ENCODE measurements around the gene ASAP2.

Gene ASAP2

DNA sequence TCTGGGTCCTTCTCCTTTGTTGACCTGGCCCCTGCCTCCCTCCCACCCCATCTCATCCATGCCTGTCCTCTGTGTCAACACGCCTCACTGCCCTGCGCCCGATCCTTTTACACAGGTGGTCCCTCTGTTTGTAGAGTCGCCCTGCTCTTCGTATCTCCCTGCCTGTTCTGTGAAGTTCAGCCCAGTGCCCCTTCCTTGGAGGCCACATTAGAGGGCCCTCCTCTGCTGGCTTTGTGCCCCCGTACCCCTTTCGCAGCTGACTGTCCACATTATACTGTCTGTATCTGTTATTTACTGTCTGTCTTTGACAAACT lies 25.5 kb downstream of the ASAP2 start:
- DNase-seq = no peak

DNA sequence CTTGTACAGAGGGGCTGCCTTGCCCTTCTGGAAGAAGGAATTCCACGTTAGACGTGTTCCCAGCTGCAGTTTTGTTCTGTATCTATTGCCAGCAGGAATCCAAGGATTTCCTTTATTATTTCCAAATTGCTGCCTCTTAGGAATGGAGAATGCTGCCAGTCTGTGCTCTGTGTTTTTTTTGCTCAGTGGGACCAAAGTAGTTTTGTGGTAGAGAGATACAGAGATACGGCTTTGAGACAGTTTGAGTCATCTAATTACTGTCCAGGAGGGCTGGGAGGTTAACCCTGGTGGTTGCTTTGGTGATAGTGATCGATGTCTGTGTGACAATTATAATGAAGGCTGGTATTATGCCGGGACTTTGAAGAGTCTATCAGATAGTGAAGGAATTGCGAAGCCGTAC lies 26.3 kb downstream of the ASAP2 start:
- no peak for DNase-seq

DNA sequence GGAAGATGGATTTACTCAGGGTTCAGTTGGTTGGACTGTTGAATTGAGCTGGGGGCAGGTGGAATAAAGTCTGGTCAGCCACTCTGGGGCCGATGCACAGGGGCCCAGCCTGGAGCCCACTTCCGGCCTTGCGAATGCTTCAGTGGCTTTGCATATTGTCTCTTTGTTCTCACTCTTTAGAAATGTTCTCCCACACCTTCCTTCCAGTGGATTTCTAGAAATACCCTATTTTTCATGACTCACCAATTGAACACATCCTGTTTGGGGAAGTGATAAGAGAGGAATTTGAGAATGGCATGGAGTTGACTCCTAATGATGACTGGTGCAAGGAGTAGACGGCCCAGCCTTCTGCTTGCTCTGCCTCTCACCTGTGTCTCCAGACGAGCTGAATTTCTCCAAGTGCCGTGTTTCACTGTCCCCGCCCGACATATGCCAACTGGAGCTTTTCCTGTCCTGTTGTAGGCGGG lies 28.1 kb downstream of the ASAP2 start:
- DNase-seq = peak; percentile 87

DNA sequence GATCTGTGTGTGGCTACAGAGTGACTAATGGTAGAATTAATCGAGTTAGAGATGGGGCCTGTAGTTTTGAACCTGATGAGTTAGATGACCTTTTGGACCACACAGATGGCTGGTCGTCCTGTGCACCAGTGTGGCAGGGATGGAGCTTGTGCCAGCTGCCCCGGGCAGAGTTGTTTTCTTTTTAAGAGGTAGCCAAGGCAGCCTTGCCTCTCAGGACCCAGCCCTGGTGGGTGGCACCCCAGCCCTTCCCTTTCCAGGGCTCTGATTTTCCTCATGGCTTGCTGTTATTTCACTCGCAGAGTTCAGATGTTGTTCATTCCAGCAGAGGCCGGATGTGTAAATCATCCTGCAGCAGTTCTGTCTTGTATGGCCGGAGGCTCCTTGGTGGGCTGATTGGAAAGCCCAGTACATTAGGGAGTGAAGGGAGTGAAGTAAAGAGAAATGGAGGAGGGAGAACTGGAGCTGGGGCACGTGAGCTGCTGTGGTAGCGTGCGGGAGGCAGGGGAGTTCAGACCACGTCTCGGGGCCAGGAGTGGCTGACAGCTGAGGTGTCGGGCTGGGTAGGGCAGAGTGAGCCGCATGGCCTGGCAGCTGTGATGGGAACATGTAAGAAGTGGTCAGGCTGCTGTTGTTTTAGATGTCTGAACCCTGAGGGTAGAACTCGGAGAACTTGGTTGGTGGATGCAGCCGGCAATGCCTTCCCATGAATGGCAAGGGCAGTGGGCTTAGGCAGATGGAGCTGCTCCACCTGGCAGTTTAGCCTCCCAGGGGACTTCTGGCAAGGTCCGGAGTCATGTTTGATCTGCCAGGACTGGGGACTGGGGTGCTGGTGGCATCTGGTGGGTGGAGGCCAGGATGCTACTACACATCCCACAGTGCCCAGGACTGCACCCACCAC lies 28.8 kb downstream of the ASAP2 start:
- DNase-seq = peak; percentile 79

DNA sequence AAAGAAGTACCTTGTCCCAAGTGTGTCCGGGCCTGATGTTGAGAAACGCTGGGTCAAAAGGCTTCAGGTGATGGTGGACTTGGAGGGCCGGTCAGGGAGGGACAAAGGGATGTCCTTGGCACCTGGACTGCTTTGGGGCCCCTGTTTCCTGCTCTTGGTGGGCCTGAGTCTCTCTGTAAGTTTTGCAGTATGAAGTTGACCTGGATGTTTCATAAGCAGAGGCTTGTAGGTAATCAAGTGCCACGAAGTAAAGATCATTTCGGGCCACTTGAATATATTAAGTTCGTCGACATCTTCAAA lies 29.4 kb downstream of the ASAP2 start:
- DNase-seq = no peak

DNA sequence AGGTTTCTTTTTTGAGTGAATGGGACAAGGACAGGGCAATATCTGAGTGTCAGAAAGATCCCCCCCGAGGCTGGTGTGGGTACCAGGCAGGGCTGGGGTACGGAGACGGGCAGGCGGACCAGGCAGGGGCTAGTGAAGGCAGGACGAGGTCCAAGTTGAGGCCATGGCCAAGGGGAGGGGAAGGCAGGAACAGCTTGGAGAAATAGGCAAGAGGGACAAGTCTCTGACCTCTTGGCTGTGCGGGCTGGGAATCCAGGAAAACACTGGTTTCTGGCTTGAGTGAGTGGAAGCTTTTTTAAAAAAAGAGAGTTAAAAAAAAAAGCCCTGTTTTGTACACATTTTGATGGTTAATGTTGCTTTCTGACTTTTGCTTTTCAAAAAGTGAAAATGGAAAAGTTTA lies 30.3 kb downstream of the ASAP2 start:
- no peak for DNase-seq

DNA sequence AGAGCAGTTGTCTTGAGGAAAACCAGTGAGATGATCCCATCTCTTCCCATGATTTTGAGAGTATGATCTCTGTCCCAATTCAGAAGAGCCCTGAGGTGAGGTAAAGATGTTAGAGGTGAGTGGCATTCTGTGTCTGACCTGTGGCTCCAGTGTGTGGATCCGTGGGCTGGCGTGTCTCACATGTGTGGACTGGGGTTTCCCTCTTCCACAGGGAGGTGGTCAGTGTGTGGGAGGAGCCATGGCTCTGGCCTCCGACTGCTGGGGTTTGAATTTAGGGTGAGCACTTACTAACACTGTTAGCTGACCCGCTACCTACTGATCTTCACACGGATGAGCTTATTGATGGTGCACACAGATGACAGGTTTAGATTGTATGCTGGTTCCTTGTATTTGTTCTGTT lies 31.2 kb downstream of the ASAP2 start:
- DNase-seq = no peak

DNA sequence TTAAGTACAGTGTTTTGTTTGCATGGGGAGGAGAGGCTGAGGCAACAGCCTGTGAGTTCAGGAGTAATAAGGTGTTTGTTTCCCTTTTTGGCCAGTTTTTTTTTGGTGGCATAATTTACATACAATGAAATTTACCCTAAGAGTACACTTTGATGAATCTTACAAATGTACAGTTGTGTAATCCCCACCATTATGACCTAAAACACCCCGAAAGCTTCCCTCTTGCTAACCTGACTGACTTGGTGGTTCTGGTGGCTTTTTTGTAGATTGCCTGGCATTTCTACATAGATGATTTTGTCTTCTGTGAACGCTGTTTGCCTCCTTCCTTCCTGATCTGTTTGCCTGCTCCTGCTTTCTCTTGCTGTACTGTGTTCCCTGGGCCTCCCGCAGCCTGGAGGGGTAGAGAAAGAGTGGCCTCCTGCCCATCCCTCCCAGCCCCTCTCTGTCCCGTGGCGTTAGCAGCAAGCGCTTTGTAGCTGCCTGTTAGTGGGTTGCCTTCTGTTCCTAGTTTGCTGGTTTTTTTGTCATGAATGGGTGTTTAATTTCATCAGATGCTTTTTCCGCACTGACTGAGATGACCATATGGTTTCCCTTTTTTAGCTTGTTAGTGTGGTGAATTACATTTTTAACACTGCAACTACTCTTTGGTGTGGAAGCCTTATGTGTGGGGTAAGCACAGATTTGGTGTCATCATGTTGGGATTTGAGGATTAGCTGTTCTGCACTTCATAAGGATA lies 32.1 kb downstream of the ASAP2 start:
- peak; percentile 55 for DNase-seq

DNA sequence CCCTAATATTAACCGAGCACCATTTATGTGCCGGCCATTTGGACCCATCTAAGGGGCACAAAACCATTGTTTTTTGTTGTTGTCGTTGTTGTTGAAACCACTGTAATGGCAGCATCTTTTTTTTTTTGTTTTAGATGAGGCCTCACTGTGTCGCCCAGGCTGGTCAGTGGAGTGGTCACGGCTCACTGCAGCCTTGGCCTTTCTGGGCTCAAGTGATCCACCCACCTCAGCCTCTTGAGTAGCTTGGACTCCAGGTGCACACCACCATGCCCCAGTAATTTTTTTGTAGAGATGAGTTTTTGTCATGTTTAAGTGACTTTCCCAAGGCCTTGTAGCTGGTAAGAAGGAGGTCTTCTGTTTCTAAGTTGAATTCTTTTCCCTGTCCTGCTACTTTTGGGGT lies 33.0 kb downstream of the ASAP2 start:
- no peak for DNase-seq

DNA sequence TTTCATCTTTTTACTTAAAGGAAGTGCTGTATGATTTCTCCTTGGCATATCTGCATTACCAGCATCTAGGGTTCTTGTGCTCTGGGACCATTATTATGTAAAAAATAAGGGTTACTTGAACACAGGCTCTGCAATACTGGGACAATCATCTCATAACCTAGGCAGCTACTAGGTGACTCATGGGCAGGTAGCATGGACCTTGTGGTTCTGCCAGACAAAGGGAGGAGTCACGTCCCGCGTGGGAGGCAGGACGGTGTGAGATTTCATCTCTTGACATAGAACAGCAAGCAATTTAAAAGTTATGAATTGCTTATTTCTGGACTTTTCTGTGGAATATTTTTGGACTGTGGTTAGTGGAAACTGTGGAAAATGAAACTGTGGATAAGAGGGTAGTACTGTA lies 34.1 kb downstream of the ASAP2 start:
- no peak for DNase-seq

DNA sequence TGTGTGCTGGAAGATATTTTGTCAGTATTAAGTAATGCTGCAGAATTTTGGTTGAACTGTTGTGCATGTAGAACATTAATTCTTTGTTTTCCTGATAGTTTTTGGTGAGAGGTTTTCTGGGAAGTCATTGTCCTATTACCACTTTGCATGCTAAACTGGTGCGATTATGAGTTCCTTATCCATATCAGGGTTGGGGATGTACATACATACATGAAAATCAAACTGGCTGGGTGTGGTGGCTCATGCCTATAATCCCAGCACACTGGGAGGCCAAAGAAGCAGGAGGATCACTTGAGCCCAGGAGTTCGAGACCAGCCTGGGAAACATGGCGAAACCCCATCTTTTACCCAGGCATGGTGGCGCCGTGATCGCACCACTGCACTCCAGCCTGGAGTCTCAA lies 34.6 kb downstream of the ASAP2 start:
- no peak for DNase-seq

DNA sequence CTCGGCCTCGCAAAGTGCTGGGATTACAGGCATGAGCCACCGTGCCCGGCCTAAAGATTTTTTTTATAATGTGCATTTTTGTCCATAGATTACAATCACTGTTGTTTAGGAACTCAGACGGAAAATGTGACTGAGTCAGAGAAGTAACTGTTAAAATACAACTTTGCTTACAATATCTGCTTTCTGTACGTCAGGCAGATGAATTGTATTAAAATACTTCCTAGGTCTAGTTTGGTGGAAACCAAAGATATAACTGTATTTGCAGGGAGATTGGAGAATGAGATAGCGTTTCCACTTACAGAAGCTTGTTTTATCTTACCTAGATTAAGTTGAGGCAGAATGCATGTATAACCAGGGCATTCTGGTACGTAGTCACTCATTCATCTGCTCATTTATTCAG lies 36.7 kb downstream of the ASAP2 start:
- no peak for DNase-seq

DNA sequence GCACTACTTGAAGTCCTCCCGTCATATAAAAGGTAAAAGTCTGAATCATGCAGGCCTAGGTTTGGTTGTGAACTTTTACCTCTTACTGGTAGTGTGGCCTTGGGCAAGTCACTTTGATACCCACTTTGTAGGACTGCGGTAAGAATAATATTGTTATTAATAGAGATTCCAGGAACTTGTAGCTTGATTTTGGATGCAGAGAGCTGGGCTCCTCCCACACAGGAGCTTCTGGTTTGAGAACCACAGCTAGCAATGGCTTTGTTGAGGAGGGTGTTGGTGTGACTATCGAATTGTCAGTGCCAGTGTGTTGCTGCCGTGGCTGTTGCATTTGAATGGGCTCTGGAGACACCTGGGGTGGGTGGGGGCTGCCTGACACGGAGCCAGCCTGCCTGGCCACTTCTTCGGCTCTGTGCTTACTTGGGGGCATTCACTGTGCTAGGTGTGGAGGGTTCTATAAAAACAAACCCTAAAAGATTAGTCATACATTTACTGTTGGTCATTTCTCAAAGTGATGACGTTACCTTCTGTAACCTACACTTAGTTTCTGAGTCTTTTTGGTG lies 38.5 kb downstream of the ASAP2 start:
- DNase-seq = no peak

DNA sequence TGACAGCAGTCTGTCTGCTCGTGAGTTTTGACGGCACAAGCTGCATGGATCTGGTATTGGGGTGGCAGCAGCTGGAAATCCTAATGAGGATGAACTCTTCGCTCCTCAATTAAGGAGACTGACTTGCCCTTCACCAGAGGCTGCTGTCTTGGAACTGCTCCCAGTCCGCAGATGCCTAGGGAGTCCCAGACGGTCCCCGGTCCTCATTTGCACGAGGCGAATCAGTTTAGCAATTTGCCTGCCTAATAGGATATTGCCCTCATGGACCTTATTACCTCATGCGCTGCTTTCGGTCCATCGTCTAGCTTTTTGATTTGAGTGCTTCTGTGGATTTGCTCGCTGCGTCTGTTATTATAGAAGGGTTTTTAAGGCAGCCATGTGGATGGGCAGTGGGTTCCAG lies 40.6 kb downstream of the ASAP2 start:
- no peak for DNase-seq

DNA sequence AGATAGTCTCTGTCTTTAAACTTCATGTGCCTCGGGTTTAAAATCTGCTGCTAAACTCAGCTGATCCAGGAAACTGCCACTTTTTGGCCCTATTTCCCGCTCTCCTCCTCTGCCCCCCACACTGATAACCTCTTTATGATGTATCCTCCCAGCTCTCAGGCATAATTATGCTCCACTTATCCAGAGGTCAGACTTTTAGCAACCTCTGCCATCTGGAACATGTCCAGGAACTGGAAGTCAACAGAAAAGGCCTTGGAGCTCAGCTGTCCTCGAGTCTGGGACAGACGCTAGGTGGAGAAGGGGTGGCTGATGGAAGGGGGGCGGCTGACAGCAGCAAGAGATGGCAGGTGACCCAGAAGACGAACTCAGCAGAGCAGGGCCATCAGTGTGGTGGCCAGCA lies 41.2 kb downstream of the ASAP2 start:
- DNase-seq = no peak

DNA sequence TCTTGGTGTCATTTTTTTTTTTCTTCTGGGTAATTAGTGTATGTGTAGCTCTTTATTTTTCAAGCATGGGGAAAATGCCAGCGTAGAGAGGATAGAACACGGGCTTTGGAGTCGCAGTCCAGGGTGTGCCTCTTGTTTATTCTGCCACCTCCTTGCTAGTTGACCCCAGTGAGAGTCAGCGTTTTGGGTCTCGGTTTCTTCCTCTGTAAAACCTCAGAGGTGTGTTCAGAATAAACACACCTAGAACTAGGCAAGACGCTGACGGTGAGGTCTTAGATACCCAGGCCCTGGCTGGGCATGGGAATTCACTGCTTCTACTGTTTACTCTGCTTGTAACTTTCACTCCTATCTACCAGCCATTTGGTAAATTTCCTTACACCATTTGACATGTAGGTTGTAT lies 41.8 kb downstream of the ASAP2 start:
- no peak for DNase-seq

DNA sequence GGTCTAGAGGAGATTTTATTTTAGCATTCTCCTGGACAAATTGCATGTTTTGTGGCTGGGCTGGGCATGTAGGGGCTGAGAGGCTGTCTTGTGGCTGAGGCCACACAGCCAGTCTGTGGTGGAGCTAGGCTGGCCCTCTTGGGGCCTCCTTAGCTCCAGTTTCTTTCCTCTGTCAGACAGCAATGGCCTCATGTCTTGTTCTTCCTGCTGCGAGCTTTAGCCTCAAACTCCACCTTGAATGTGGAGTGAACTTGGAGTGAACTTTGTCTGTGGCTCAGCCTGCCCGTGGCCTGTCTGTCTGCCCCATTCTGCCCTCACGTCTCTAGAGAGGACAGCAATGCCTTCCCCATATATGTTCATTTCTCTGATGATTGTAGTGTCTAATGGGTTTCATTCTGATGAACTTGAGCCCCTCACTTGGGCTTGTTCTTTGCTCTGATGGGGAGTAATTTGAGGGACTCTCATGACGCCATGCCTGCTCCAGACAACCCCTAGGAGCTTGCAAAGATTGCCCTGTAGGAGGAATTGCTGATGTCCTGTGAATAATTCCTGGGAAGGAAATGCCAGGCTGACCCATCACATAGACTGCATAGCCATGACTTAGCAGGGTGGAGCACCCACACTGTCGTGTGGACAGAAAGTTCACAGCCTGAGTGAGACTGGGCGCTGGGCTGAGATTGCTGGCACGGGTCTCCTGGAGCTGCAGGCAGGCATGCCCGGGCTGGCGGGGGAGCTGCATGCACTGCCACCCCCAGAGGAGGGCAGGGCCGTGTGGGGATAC lies 42.6 kb downstream of the ASAP2 start:
- no peak for DNase-seq

DNA sequence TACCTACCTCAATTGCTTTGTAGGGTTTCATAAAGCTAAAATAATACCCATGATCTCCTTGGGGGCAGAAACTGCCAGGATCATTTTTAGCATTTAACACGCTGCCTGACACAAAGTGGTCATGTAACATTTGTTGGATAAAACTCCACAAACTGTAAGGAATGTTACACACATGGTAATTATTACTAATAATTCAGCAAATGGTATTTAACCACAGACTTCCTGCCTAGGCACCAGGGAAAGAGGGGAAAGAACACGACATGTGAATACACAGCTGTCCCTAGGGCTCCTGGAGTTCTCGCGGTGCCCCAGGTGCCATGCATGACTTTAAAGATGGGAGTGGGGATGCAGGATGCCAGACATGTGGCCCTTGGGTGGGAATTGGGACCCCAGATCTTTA lies 43.5 kb downstream of the ASAP2 start:
- peak; percentile 65 for DNase-seq

DNA sequence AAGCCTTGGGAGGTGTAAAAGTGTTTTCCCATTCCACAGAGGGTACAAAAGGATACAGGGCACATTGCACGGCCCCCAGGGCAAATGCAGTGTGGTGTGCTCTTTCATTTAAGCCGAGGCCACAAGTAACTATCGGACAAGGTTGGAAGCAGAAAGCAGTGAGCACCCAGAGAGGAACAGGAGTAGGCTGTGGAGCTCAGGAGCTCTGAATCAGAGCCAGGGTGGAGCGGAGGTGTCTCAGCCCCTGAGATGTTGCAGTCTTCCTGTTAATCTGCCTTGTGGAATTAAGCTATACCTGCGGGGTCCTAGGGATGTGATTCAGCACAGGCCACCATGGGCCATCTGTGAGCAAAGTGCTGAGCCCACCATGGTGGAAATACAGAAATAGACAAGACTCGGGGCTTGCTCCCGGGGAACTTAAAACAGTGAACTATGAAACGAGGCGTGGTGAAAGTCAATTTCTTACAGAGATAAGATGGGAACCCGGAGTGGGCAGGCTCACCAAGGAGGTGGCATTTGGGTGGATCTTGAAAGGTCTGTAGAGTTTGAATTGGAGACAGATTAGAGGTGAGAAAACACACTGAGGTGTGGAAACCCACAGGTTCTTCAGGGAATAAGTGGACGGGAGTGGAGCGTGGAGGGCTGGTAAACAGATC lies 44.0 kb downstream of the ASAP2 start:
- no peak for DNase-seq

DNA sequence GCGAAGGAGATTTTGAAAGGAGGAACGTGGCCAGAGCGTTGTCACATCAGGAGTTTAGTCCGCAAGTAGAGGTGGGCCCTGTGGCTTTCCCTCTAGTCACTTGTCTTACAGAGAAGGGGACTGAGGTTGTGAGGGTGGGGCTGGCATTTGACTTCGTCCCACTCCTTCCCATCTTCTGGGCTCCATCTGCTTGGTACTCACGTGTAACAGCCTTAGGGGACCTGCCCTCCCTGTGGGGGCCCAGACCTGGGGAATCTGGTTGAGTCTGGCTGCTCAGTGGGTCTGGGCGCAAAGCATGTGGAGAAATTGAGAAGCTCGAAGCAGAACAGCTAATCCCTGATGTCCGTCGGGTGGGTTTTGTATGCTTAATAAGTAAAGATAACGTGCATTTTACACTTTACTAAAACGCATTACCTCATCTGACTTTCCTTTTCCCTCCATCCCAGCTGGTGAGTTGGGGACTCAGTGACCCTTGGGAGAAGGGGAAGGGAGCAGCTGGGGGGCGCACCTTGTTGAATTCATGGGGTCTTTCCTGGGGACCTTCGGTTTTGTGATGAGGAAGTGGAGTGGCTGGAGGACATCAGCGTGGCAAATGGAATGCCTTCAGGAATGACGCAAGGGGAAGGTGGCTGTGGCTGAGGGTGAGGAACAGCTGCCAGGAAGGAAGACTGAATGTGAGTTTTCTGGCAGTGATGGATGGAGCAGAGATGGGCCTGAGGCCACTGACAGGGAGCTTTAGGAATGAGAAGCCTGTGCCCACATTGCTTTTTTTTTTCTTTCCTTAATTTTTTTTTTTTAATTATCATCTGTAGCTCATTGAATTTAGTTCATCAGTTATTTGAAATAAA lies 44.8 kb downstream of the ASAP2 start:
- DNase-seq = peak; percentile 91

DNA sequence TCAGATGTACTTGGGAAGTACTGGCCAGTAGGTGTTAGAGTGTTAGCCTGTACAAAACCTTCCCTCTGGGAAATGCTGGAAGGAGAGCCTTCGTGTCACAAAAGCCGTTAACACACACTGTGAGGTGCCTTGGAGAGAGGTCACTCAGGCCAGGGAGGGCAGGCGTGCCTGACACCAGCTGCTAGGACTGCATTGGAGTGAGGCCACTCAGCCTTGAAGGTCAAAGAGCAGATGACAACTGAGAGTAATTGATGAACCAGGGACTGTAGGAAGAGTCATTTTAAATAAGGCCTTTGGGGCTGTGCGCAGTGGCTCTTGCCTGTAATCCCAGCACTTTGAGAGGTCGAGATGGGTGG lies 45.4 kb downstream of the ASAP2 start:
- DNase-seq = no peak

DNA sequence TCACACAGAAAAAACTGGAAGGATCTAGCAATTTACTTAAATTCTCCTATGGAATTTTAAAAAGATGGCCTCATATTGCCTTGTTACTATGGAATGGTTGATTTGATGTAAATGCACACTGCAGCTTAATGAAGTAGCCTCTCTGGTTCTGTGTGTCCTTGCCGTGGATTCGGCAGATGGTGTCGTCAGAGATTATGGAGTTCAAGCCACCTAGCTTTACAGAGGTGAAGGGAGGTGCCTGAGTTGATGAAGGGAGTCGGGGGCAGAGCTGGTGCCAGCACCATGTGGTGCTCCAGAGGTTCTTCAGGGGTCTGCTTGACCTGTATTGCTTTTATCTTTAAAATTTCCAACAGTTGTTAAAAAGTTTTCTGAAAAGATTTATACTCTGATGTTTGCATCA lies 48.8 kb downstream of the ASAP2 start:
- no peak for DNase-seq
